HCT116 (cell line): Measurements from ENCODE around the gene LYG2. TPM values are rescaled to one million over a fixed set of nuclear protein-coding genes. Genes with fewer than 3 reads are reported as not detected.

Source experiments
- total RNA-seq: library from RNA; stranded (reverse); gene quantifications from one replicate; pipeline ENCODE4 v1.2.1, GENCODE V29; 2021; ENCODE audit not compliant: unreplicated experiment

LYG2 gene
- total RNA-seq, 1 experiment from 2014 or later, result 0.27 TPM

Other genes with a start within 250 kb of the LYG2 start
- 1.9 TPM for gene C2orf15, start 114.0 kb downstream of the LYG2 start, total RNA-seq
- 6.6 TPM for gene TSGA10, start 100.7 kb downstream of the LYG2 start, total RNA-seq
- 8.5 TPM for gene LIPT1, start 100.7 kb downstream of the LYG2 start, total RNA-seq
- 20.7 TPM for gene MITD1, start 74.6 kb downstream of the LYG2 start, total RNA-seq
- 38.1 TPM for gene MRPL30, start 74.5 kb downstream of the LYG2 start, total RNA-seq
- gene LYG1, start 45.5 kb upstream of the LYG2 start, total RNA-seq, result 3.8 TPM
- gene TXNDC9, start 80.7 kb upstream of the LYG2 start, total RNA-seq, result 18.3 TPM
- 65.9 TPM for gene EIF5B, start 81.7 kb upstream of the LYG2 start, total RNA-seq
- 34.3 TPM for gene REV1, start 234.4 kb upstream of the LYG2 start, total RNA-seq